SK-N-SH (cell line): Measurements from ENCODE around the gene MYO15B. TPM values are rescaled to one million over a fixed set of nuclear protein-coding genes. Genes with fewer than 3 reads are reported as not detected.

Source experiments
- CTCF ChIA-PET: fragments of 300-600, 350-600 bp; formaldehyde crosslinking; extraction: SDS; loops from one replicate; lab custom pipeline; 2021; lab: Yijun Ruan, JAX
- POLR2A ChIA-PET: fragments of 350-600 bp; sonication (Branson Sonifier 250); formaldehyde crosslinking; extraction: SDS; loops from one replicate; lab custom pipeline; 2020; ENCODE audit warnings: antibody characterized with exemption, inconsistent platforms; lab: Yijun Ruan, JAX
- DNase-seq: peaks from one replicate; pipeline ENCODE4 v3.0.0; 2012
- H2AFZ ChIP-seq: fragments of 200-600 bp; sonication (generic); 2 replicates; pipeline ENCODE4 v1.8.1; 2016; ENCODE audit warnings: antibody characterized with exemption, mild to moderate bottlenecking, low read depth
- H3F3A ChIP-seq: fragments of 200-600 bp; sonication (generic); replicated peaks from 2 replicates; pipeline ENCODE3; 2016; ENCODE audit warnings: antibody characterized with exemption, mild to moderate bottlenecking; ENCODE audit not compliant: insufficient read depth
- H3K27ac ChIP-seq, 2 experiments: fragments of 200-500 bp in 1 of 2; fragments of 200-600 bp in 1 of 2; sonication (Bioruptor generic) in 1 of 2; sonication (generic), shearing (Covaris generic) in 1 of 2; 2 replicates each; pipeline versions ENCODE4 v1.5.1 to v1.6.1; 2014 to 2016; ENCODE audit warnings: low read depth in 2 of 2, inconsistent platforms in 1 of 2, low read length in 1 of 2, mild to moderate bottlenecking in 1 of 2, mixed read lengths in 1 of 2
- H3K27me3 ChIP-seq: fragments of 200-600 bp; sonication (generic), shearing (Covaris generic); 2 replicates; pipeline ENCODE4 v1.6.1; 2016; ENCODE audit warnings: mixed run types; ENCODE audit not compliant: insufficient read depth
- H3K36me3 ChIP-seq, 2 experiments: fragments of 200-500 bp in 1 of 2; fragments of 200-600 bp in 1 of 2; sonication (Bioruptor generic) in 1 of 2; sonication (generic) in 1 of 2; replicated peaks in 1 of 2; 2 replicates each; pipeline versions ENCODE3 to v1.5.1; 2014 to 2016; ENCODE audit warnings: low read length in 1 of 2, mild to moderate bottlenecking in 1 of 2; ENCODE audit not compliant: insufficient read depth in 2 of 2, control insufficient read depth in 1 of 2
- H3K4me1 ChIP-seq, 2 experiments: fragments of 200-500 bp in 1 of 2; fragments of 200-600 bp in 1 of 2; sonication (Bioruptor generic) in 1 of 2; sonication (generic), shearing (Covaris generic) in 1 of 2; 2 replicates each; pipeline versions ENCODE4 v1.5.1 to v1.6.1; 2014 to 2016; ENCODE audit warnings: low read depth in 1 of 2, low read length in 1 of 2, mixed run types in 1 of 2; ENCODE audit not compliant: insufficient read depth in 2 of 2, control insufficient read depth in 1 of 2
- H3K4me2 ChIP-seq: fragments of 200-600 bp; sonication (generic), shearing (Covaris generic); 2 replicates; pipeline ENCODE4 v1.6.1; 2017; ENCODE audit warnings: mixed run types
- H3K4me3 ChIP-seq, 2 experiments: fragments of 200-500 bp in 1 of 2; fragments of 200-600 bp in 1 of 2; sonication (Bioruptor generic) in 1 of 2; sonication (generic), shearing (Covaris generic) in 1 of 2; 2 replicates each; pipeline versions ENCODE4 v1.5.1 to v1.8.1; 2014 to 2016; ENCODE audit warnings: low read depth in 2 of 2, inconsistent platforms in 1 of 2, low read length in 1 of 2, mild to moderate bottlenecking in 1 of 2, mixed read lengths in 1 of 2, moderate library complexity in 1 of 2
- H3K79me2 ChIP-seq: fragments of 200-600 bp; sonication (generic); 2 replicates; pipeline ENCODE4 v1.8.1; 2017; ENCODE audit warnings: mild to moderate bottlenecking; ENCODE audit not compliant: insufficient read depth
- H3K9ac ChIP-seq: fragments of 200-600 bp; sonication (generic); 2 replicates; pipeline ENCODE4 v1.6.1; 2017; ENCODE audit warnings: mixed run types
- H3K9me2 ChIP-seq: fragments of 200-600 bp; sonication (generic); 2 replicates; pipeline ENCODE4 v1.6.1; 2017; ENCODE audit warnings: mixed run types
- H3K9me3 ChIP-seq: fragments of 200-600 bp; sonication (generic); 2 replicates; pipeline ENCODE4 v1.6.1; 2017; ENCODE audit warnings: mixed run types, mild to moderate bottlenecking, moderate library complexity
- H4K20me1 ChIP-seq: fragments of 200-600 bp; sonication (generic); 2 replicates; pipeline ENCODE4 v1.6.1; 2017; ENCODE audit warnings: mild to moderate bottlenecking, mixed run types; ENCODE audit not compliant: insufficient read depth
- CHD2 ChIP-seq: fragments of 150-350 bp; IDR thresholded peaks from 2 replicates; pipeline ENCODE4 v1.6.1; 2018; ENCODE audit warnings: low read length; ENCODE audit not compliant: partially characterized antibody
- FOXJ3 ChIP-seq: sonication (generic); formaldehyde crosslinking; IDR thresholded peaks from 2 replicates; pipeline ENCODE4 v1.5.1; 2020; ENCODE audit warnings: mild to moderate bottlenecking, missing genetic modification reagents
- GABPA ChIP-seq: IDR thresholded peaks from 2 replicates; pipeline ENCODE4 v1.4.0; 2012; ENCODE audit warnings: low read depth, mild to moderate bottlenecking
- GATA2 ChIP-seq: sonication (generic); formaldehyde crosslinking; IDR thresholded peaks from 2 replicates; pipeline ENCODE4 v1.5.0; 2020; ENCODE audit warnings: mild to moderate bottlenecking, missing genetic modification reagents
- MEF2A ChIP-seq: IDR thresholded peaks from 2 replicates; pipeline ENCODE4 v1.4.0; 2012; ENCODE audit warnings: low read depth, borderline replicate concordance
- NFIC ChIP-seq: IDR thresholded peaks from 2 replicates; pipeline ENCODE4 v1.4.0; 2012; ENCODE audit warnings: borderline replicate concordance
- PBX3 ChIP-seq: IDR thresholded peaks from 2 replicates; pipeline ENCODE4; 2012
- POLR2AphosphoS5 ChIP-seq: IDR thresholded peaks from 2 replicates; pipeline ENCODE4 v1.6.1; 2012; ENCODE audit warnings: low read depth, low read length
- RAD21 ChIP-seq: IDR thresholded peaks from 2 replicates; pipeline ENCODE4 v1.6.1; 2012; ENCODE audit warnings: mild to moderate bottlenecking, low read length
- RCOR1 ChIP-seq: fragments of 150-350 bp; IDR thresholded peaks from 2 replicates; pipeline ENCODE4 v1.6.1; 2017; ENCODE audit warnings: antibody characterized with exemption, low read length
- RXRA ChIP-seq: IDR thresholded peaks from 2 replicates; pipeline ENCODE4 v1.4.0; 2012; ENCODE audit warnings: low read depth, mild to moderate bottlenecking, borderline replicate concordance
- SIN3A ChIP-seq: IDR thresholded peaks from 2 replicates; pipeline ENCODE4 v1.6.1; 2012; ENCODE audit warnings: low read depth, mild to moderate bottlenecking, low read length, moderate library complexity, borderline replicate concordance
- SMC3 ChIP-seq: IDR thresholded peaks from 2 replicates; pipeline ENCODE4 v1.6.1; 2012; ENCODE audit warnings: low read depth, low read length, improper control_type of control experiment
- TAF1 ChIP-seq: IDR thresholded peaks from 2 replicates; pipeline ENCODE4 v1.6.1; 2012; ENCODE audit warnings: low read depth, mild to moderate bottlenecking, low read length, moderate library complexity, borderline replicate concordance
- WGBS: methylation state at CpG from one replicate; pipeline ENCODE4 v1.1.6; 2017; ENCODE audit warnings: low lambda C conversion rate; 5-methylcytosine and 5-hydroxymethylcytosine counted together
- polyA plus RNA-seq, 3 experiments: library from polyadenylated mRNA; depleted of rRNA; stranded (reverse); fragments of >200 nt; gene quantifications; 2 replicates each; pipeline ENCODE4 v1.2.3, GENCODE V29; 2012
- TF ChIP-seq, protein P1 (sequence below): fragments of 200-600 bp; sonication (generic); IDR thresholded peaks from 2 replicates; pipeline ENCODE4 v1.6.1; 2017; ENCODE audit warnings: antibody characterized with exemption, mild to moderate bottlenecking, moderate library complexity
- TF ChIP-seq, protein P2 (sequence below): fragments of 150-350 bp; IDR thresholded peaks from 2 replicates; pipeline ENCODE4 v1.6.1; 2017; ENCODE audit warnings: antibody characterized with exemption, low read length, low read depth, borderline replicate concordance

MYO15B gene
- polyA plus RNA-seq, 1 of the 3 experiments (the other 2 are of a cell fraction) = 10.3 TPM

DNA sequence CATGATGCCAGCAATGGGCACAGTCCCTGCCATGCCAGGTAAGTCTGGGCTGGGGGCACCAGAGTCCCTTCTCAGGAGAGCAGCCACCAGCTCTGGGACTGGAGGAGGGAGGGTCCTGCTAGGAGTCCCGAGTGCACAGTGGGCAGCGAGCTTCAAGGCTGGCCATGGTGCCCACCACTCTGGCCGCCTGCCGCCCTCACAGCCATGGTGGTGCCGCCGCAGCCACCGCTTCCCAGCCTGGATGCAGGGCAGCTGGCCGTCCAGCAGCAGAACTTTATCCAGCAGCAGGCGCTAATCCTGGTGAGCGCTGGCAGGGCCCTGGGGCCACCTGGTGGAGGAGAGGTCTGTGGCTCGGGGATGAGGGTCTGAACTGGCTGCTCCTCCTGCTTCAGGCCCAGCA lies 27.7 kb downstream of the MYO15B start:
- CTCF ChIA-PET = interaction anchor here (0.7 to 37.9 kb wide), 7 partner anchors 11 to 193 kb away, joined by 3 to 1189 read pairs (median 18); partner anchors contain the start of genes LLGL2 and SMIM5
- H3K79me2 ChIP-seq = no peaks in the 10 kb centered on the region

More for the DNA sequence above, 27.7 kb downstream of the MYO15B start:
- no peak overlapping the region for H3K27ac ChIP-seq
- no peak overlapping the region for H3K4me3 ChIP-seq
- TF ChIP-seq RXRA (no peak), MEF2A (no peak), RCOR1 (no peak), SMC3 (no peak), RAD21 (no peak), FOXJ3 (CRISPR knock-in tag) (no peak), NFIC (no peak), POLR2AphosphoS5 (no peak), GABPA (no peak), SIN3A (no peak), CHD2 (no peak), TAF1 (no peak), PBX3 (no peak), GATA2 (no peak)
- TF ChIP-seq, protein P1, sequence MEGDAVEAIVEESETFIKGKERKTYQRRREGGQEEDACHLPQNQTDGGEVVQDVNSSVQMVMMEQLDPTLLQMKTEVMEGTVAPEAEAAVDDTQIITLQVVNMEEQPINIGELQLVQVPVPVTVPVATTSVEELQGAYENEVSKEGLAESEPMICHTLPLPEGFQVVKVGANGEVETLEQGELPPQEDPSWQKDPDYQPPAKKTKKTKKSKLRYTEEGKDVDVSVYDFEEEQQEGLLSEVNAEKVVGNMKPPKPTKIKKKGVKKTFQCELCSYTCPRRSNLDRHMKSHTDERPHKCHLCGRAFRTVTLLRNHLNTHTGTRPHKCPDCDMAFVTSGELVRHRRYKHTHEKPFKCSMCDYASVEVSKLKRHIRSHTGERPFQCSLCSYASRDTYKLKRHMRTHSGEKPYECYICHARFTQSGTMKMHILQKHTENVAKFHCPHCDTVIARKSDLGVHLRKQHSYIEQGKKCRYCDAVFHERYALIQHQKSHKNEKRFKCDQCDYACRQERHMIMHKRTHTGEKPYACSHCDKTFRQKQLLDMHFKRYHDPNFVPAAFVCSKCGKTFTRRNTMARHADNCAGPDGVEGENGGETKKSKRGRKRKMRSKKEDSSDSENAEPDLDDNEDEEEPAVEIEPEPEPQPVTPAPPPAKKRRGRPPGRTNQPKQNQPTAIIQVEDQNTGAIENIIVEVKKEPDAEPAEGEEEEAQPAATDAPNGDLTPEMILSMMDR = no peak
- TF ChIP-seq, protein P2, sequence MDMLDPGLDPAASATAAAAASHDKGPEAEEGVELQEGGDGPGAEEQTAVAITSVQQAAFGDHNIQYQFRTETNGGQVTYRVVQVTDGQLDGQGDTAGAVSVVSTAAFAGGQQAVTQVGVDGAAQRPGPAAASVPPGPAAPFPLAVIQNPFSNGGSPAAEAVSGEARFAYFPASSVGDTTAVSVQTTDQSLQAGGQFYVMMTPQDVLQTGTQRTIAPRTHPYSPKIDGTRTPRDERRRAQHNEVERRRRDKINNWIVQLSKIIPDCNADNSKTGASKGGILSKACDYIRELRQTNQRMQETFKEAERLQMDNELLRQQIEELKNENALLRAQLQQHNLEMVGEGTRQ = no peak
- TF ChIP-seq, all 33 proteins: peak for 0
- no peak overlapping the region for H2AFZ ChIP-seq
- H3K36me3 ChIP-seq = no peaks in the 10 kb centered on the region
- 20% methylated on average over 1 of the region's 11 CpGs for WGBS
- H3K27me3 ChIP-seq = no peaks in the 10 kb centered on the region
- no peak for DNase-seq
- H3K9me2 ChIP-seq = no peaks in the 10 kb centered on the region
- no peaks in the 10 kb centered on the region for H3F3A ChIP-seq
- no peaks in the 10 kb centered on the region for H4K20me1 ChIP-seq
- POLR2A ChIA-PET = no interaction called here
- H3K4me1 ChIP-seq = peaks cover 0 to 6% of the 10 kb centered on the region in 2 experiments; a peak in 1 of 4 replicates
- H3K9me3 ChIP-seq = no peaks in the 10 kb centered on the region
- H3K4me2 ChIP-seq = no peak overlapping the region
- H3K9ac ChIP-seq = no peak overlapping the region
